Measurements from ENCODE around the gene ANKRD24. TPM values are rescaled to one million over a fixed set of nuclear protein-coding genes. Genes with fewer than 3 reads are reported as not detected.

The ANKRD24 gene
- total RNA-seq, 4 donors from 2014 or later = 0.04 to 2.0 (median 0.44) TPM

- TF ChIP-seq, protein P1, sequence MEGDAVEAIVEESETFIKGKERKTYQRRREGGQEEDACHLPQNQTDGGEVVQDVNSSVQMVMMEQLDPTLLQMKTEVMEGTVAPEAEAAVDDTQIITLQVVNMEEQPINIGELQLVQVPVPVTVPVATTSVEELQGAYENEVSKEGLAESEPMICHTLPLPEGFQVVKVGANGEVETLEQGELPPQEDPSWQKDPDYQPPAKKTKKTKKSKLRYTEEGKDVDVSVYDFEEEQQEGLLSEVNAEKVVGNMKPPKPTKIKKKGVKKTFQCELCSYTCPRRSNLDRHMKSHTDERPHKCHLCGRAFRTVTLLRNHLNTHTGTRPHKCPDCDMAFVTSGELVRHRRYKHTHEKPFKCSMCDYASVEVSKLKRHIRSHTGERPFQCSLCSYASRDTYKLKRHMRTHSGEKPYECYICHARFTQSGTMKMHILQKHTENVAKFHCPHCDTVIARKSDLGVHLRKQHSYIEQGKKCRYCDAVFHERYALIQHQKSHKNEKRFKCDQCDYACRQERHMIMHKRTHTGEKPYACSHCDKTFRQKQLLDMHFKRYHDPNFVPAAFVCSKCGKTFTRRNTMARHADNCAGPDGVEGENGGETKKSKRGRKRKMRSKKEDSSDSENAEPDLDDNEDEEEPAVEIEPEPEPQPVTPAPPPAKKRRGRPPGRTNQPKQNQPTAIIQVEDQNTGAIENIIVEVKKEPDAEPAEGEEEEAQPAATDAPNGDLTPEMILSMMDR (IDR thresholded peaks at IDR 0.05) = no peak
- TF ChIP-seq POLR2A (IDR thresholded peaks at IDR 0.05) = no peak
- intact Hi-C loops (cut with DNase I) = no loop called here
- no peak overlapping the region for H3K27ac ChIP-seq
- no peak for DNase-seq
- H3K27me3 ChIP-seq = peaks cover 6 to 92% (median 13%) of the 10 kb centered on the region in 4 donors
- 70 to 77% methylated on average over 7 to 8 of the region's 8 CpGs for WGBS, 2 donors
- H3K36me3 ChIP-seq = no peaks in the 10 kb centered on the region
- H3K4me3 ChIP-seq = no peak overlapping the region
- no peaks in the 10 kb centered on the region for H3K9me3 ChIP-seq
- H3K4me1 ChIP-seq = peaks cover 0 to 9% (median 7%) of the 10 kb centered on the region in 3 donors
These were observed 13.5 kb downstream of the ANKRD24 start for GRCh38 chr19:4196009-4196408.

DNA sequence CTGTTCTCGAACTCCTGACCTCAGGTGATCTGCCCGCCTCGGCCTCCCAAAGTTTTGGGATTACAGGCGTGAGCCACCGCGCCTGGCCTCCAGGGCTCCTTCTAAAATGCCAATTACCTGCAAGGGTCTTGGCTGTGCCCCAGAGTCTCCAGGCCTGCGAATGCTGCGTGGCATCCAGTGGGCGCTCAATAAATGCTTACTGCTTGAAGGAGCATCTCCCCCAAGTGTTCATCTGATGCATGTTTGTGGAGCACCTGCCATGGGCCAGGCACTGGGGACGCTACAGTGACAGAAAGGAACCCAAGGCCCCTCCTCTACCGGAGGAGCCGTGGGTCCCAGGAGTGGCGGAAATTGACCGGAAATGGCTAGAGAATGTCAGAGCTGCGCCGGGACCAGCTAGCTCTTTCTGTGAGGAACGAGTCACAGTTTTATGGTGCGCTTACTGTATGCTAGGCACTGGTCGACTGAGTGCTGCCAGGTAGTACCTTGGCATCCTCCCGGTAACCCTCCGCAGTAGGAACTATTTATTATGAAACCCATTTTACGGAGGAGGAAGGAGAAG, 14.2 kb downstream of the ANKRD24 start:
- Histone ChIP-seq H3K27me3 (peaks cover 6 to 87% (median 13%) of the 10 kb centered on the region in 4 donors), H3K9me3 (no peaks in the 10 kb centered on the region), H3K4me3 (no peak overlapping the region), H3K4me1 (peaks cover 0 to 9% (median 7%) of the 10 kb centered on the region in 3 donors), H3K36me3 (no peaks in the 10 kb centered on the region), H3K27ac (no peak overlapping the region)
- intact Hi-C loops (cut with DNase I) = no loop called here
- TF ChIP-seq POLR2A (IDR thresholded peaks at IDR 0.05) = no peak
- TF ChIP-seq, protein P1 (IDR thresholded peaks at IDR 0.05) = no peak
- DNase-seq = no peak
- WGBS, 2 donors = 79 to 91% methylated on average over 14 to 21 of the region's 22 CpGs

DNA sequence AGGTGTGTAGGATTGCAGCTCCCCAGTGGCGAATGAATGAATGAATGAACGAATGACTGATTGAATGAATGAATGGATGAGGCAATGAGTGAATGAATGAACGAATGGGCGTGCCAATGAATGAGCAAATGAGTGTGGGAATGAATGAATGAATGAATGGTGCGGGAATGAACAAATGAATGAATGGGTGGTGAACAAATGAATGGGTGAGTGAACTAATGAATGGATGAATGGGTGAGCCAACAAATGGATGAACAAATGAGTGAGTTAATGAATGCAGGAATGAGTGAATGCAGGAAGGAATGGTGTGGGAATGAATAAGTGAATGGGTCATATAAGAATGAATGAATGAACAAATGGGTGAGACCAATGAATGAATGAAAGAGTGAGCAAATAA, 14.7 kb downstream of the ANKRD24 start:
- TF ChIP-seq POLR2A (IDR thresholded peaks at IDR 0.05) = no peak
- TF ChIP-seq, protein P1 (IDR thresholded peaks at IDR 0.05) = no peak
- intact Hi-C loops (cut with DNase I) = no loop called here
- WGBS, 2 donors = 77 to 84% methylated on average over 5 of the region's 5 CpGs

GRCh38 chr19:4197625-4198466, 15.4 kb downstream of the ANKRD24 start:
- Histone ChIP-seq H3K4me3 (peak overlapping the region in 1 of 4 donors; percentile 12), H3K9me3 (no peaks in the 10 kb centered on the region), H3K27ac (no peak overlapping the region), H3K36me3 (no peaks in the 10 kb centered on the region), H3K27me3 (peaks cover 6 to 78% (median 13%) of the 10 kb centered on the region in 4 donors), H3K4me1 (peaks cover 0 to 9% (median 7%) of the 10 kb centered on the region in 3 donors)
- intact Hi-C loops (cut with DNase I) = no loop called here
- TF ChIP-seq POLR2A (IDR thresholded peaks at IDR 0.05) = no peak
- TF ChIP-seq, protein P1 (IDR thresholded peaks at IDR 0.05) = no peak
- WGBS, 2 donors = 30% methylated on average over 38 to 41 of the region's 70 CpGs
- DNase-seq = no peak

More for the DNA sequence above, 14.7 kb downstream of the ANKRD24 start:
- DNase-seq = no peak
- Histone ChIP-seq H3K4me1 (peaks cover 0 to 9% (median 7%) of the 10 kb centered on the region in 3 donors), H3K27ac (no peak overlapping the region), H3K4me3 (no peak overlapping the region), H3K9me3 (no peaks in the 10 kb centered on the region), H3K27me3 (peaks cover 6 to 84% (median 13%) of the 10 kb centered on the region in 4 donors), H3K36me3 (no peaks in the 10 kb centered on the region)
